Stimulated activated CD4-positive, alpha-beta T cell treated with anti-CD3 and anti-CD28 coated beads, Interleukin-4, amount 100 ng/mL, for 4 hours (primary cell): ENCODE data around the gene PLEKHJ1.
A peak's percentile ranks its signal among the peaks of the same experiment; 100 is the strongest.
"Not testable (repeated sequence)": the region's sequence is repeated elsewhere in the genome, so short reads cannot be mapped to it uniquely, and the experiment has no call there.

Source experiments
- DNase-seq, 2 experiments: peaks; one replicate each; pipeline ENCODE4 v3.0.0-alpha.2; 2020

Gene PLEKHJ1, protein sequence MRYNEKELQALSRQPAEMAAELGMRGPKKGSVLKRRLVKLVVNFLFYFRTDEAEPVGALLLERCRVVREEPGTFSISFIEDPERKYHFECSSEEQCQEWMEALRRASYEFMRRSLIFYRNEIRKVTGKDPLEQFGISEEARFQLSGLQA

DNA sequence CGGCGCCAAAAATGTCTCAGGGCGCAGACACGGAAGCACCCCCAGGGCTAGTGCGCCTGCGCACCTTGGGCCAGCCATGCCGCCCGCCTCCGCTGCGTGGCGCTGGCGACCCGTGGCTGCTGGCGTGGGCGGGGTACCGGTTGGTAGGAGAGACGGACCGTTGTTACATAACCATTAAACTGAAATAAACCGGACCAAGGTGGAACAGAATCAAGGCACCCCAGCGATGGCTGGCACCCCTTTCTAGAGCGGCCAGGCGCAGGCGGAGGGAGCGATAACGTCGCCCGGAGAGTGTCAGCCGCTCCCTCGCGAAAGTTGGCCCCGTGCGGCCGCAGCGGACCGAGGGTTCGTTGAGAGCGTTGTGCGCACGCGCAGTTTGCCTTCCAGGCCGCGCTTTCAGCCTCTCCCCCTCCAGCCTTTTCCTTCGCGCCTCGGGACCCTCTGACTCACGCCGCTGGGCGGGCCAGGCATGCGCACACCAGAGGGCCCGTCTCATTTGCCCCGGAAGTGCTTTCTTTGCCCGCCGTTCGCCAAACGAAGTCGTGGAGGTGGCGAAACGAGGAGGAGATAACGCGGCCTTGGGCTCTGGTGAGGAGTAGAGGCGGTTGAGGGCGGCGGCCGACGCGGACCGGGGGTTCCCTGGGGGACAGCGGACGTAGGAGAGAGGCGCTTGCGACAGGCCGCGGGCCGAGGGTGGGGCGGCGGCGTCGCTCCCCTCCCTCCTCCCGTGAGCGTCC is at the start of gene PLEKHJ1, which contains the start of gene SF3A2:
Gene PLEKHJ1 (minus strand): TSS at position 16 of the 737 bp plus-strand sequence. CDS start 81 bp downstream, outside the sequence.
Gene SF3A2 (plus strand): TSS at position 511 of the 737 bp plus-strand sequence. CDS start 6,595 bp downstream, outside the sequence.
- peak; percentile 97 to 98 for DNase-seq

DNA sequence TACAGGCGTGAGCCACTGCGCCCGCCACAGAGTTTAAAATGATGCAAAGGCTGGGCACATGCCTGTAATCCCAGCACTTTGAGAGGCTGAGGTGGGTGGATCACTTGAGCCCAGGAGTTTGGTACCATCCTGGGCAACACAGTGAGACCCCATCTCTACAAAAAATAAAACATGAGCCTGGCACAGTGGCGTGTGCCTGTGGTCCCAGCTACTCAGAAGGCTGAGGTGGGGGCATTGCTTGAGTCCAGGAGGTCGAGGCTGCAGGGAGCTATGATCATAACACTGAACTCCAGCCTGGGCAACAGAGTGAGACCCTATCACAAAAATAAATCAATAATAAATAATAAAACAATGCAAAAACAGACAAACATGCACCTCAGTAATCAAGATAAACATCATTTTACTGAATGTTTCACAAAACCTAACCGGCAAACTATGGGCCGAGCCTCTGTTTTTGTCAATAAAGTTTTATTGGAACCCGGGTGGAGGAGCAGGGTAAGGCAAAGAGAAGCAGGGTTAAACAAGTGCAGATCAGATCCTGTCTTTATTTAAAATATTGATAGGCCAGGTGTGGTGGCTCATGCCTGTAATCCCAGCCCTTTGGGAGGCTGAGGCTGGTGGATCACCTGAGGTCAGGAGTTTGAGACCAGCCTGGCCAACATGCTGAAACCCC is 47.8 kb upstream of the PLEKHJ1 start:
- DNase-seq, result no peak

DNA sequence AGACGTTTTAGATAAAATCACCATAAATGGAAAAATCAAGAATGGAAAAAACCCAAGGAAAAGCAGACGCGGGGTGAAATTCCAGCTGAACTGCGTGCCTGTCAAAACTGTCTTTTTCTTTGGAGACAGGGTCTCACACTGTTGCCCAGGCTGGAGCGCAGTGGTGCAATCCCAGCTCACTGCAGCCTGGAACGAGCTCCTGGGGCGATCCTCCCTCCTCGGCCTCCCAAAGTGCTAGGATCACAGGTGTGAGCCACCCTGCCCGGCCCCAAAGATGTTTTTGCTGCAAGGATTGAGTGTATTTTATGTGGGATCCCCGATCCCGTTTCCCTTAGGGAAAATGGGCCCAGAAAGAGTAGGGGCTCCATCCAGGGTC is 46.7 kb upstream of the PLEKHJ1 start:
- DNase-seq, result no peak

DNA sequence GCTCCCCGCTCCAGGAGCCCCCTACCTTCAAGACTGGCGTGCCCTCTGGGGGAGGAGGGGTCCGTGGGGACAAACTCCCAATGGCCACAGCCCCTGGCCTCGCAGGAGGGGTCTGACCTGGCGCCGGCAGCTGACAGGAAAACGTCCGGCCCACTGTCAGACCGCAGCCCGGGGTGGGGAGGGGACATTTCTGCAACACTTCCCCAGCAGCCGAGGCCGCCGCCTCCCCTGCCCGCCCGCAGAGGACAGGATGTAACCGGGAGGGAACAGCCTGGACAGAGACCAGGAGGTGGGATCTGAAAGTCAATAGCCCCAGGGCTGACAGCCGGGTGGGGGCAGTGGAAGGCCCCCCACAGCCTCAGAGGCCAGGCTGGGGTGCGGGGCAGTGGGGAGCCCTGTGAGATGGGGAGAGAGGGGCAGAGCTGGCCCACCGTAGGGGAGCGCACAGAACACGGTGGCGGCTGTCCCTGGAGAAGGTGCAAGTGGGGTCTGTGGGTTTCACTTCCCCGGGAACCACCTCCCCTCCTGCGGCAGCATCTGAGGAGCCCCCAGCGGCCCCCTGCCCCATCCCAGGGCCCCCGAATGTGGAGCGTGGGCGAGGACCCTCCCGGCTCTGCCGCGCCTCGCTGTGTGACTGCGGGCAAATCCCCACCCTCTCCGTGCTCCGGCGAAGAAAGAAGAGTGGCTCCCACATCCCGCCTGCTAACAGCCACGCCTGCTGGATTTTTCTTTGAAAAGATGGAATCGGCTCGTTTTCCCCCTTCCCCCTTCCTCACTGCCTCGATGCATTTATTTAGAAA is 46.1 kb upstream of the PLEKHJ1 start, which contains the start of gene PEAK3:
Gene PEAK3 (minus strand): TSS at position 114 of the 800 bp plus-strand sequence. CDS start 1,244 bp downstream, outside the sequence.
- peak in 1 of 2 experiments; percentile 14 for DNase-seq

DNA sequence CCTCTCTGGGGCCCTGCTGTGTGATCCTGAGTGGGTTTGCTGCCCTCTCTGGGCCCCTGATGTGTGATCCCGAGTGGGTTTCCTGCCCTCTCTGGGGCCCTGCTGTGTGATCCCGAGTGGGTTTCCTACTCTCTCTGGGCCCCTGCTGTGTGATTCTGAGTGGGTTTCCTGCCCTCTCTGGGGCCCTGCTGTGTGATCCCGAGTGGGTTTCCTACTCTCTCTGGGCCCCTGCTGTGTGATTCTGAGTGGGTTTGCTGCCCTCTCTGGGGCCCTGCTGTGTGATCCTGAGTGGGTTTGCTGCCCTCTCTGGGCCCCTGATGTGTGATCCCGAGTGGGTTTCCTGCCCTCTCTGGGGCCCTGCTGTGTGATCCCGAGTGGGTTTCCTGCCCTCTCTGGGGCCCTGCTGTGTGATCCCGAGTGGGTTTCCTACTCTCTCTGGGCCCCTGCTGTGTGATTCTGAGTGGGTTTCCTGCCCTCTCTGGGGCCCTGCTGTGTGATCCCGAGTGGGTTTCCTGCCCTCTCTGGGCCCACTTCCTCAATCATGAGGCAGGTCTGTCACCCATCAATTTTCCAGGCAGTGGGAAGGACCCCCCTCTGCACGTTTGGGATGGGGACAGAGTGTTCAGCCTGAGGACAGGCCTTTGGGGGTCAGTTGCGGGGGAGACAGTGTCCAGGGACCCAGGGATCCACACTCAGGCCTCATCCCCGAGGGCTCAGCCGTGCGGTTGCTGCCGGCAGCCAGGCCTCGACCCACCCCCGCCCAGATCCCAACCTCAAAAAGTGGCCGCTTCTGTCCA is 45.3 kb upstream of the PLEKHJ1 start:
- DNase-seq, result not testable (repeated sequence)

DNA sequence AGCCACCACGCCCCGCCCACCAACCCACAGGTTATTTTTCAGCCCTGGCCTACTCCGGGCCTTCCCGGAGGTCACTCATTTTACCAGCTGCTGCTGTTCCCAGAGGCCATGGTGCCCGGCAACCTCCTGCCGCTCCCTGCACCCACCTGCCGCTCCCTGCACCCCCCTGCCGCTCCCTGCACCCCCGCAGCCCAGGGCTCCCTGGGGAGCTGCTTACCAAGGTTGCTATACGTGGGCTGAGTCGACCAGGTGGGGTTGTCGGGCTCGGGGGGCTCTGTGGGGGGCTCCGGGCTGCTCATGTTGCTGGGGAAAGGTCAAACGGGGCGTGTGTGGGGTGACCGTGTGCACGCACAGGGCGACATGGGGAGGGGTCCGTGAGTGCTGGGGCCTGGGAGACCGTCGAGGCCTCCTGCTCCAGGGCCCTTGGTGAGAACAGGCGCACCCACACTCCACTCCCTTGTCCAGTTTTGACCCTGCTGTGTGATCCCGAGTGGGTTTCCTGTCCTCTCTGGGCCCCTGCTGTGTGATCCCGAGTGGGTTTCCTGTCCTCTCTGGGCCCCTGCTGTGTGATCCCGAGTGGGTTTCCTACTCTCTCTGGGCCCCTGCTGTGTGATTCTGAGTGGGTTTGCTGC is 44.6 kb upstream of the PLEKHJ1 start:
- no peak for DNase-seq

DNA sequence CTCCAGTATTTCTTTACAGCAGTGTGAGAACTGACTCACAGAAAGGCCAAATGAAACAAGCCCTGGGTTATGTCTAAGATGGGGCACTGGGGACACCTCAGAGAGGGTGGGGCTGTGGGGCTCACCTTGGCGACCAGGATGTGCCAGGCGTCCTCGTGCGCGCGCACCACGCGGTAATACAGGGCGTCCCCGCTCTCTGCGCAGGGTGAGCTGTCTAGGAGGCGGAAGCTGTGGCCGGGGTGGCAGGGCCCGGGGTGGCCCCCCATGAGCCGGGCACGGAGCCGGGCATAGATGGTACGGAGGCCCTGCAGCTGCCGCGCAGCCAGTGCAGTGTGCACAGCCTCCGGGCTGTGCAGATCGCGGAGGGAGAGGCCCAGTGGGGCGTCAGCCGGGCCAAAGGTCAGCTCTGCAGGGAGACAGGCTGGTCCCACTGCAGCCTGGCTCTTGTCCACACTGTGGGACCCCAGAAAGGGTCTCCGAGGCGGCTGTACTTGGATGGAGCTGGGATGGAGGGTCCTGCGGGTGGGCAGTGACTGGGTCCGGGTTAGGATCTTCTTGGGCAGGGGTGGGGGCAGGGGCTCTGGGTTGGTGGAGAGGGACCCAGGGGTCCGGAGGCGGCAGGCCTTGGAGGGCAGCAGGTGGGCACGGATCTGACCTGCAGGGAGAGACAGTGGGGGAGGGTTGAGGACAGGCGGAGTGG is 42.5 kb upstream of the PLEKHJ1 start:
- DNase-seq, result no peak

DNA sequence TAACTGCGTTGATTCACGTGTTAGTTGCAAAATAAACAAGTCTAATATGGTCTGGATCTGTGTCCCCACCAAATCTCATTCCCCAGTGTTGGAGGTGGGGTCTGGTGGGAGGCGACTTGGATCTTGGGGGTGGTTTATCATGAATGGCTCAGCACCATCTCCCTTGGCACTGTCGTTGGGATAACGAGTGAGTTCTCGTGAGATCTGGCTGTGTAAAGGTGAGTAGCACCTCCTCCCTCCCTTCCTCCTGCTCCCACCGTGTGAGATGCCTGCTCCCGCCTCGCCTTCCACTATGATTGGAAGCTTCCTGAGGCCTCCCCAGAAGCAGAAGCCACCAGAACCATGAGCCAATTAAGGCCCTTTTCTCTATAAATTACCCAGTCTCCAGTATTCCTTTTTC is 41.0 kb upstream of the PLEKHJ1 start:
- DNase-seq, result no peak

DNA sequence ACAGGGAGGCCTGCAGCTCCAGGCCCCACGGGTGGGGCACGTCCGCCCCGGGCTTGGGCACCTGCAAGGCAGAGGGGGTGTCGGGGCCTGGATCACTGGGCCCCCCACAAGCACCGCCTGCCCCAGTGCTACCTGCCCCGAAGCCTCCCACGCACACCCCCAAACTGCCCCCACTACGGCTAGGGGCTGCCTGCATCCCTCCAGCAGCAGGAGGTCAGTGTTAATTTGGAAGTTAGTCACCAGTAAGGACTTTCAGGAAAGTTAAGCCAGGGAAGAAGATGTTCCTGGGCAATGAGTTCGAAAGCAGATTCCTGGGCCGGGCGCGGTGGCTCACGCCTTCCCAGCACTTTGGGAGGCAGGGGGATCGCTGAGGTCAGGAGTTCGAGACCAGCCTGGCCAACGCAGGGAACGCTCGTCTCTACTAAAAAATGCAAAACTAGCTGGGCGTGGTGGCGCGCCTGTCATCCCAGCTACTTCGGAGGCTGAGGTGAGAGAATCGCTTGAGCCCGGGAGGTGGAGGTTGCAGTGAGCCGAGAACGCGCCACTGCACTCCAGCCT is 40.4 kb upstream of the PLEKHJ1 start:
- no peak for DNase-seq

DNA sequence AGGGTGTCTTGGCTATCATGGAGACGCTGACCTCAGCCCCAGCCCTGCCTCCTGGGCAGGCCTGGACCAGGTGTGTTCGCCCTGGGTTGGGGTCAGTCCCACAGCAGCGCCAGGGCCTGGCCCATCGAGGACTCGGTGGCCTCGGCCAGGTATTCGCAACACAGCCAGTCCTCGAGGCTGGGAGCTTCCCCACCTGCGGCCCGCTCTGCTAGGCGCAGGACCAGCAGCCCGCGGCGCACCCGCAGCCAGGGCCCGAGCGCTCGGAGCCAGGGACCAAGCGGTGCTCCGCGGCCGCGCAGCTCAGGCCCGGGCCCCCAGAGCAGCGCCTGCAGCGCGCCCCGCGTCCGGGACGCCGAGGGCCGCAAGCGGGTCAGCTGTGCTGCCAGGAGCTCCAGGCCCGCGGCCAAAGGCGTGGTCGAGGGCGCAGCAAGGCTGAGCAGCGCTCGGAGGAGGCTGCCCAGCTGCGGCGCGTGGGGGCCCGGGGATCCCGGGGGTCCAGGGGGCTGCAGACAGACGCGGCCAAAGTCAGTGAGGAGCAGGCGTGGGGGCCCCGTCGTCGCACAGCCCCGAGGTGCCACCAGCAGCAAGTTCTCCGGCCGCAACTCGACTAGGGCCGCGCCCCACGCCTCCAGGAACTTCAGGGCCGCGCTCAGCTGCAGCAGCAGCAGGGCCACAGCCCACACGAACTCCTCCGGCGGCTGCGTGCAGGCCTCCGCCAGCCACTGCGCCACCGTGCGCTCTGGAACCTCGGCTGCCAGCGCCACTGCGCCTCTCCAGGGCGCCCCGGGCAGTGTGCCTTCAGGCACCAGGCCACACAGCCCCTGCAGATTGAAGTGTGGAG is 39.7 kb upstream of the PLEKHJ1 start:
- DNase-seq, result no peak

DNA sequence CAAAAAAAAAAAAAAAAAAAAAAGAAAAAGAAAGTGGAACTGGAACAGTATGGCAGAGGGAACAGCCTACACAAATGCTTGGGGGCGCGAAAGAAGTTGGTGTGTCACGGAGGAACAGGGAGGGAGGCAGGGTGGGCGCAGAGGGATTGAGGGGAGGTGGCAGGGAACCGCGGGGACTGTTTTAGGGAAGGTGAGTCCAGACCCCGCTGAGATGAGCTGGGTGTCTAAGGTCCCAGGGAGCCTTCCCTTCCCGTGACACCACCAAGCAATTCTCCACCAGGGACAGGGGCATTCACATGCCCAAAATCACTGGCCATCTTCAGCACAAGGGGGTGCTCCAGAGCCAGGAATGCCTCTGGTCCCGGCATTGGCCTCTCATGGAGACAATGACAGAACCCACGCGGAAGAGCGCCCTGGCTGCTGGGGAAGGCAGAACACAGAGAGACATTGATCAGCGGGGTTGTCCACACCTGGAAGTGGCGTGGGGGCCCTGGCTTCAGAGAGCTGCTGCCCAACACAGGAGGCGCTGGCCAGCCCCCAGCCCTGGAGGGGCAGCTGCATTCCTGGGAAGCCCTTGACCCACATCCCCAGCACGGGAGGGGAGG is 38.9 kb upstream of the PLEKHJ1 start:
- peak in 1 of 2 experiments; percentile 38 for DNase-seq

DNA sequence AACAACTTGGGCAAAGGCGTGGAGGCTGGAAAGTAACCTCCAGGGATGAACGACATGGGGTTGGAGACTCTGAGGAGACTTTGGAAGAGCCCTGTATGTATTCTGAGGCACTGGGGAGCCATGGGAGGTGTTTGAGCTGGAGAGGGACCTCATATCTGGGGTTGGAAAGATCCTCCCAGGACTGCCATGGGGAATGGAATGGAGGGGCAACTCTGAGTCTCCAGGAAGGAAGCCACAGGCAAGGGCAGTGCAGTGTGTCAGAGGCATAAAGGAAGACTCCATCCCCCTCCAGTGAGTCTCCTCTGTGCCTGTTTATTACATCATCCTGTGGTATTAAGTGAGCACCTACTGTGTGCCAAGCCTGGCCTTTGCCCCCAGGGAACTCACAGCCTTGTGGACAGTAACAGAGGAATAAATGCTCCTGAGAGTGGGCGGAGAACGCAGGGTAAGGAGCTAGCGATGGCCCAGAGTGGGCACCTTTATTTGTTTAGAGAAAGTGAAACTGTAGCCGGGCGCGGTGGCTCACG is 38.1 kb upstream of the PLEKHJ1 start:
- no peak for DNase-seq

DNA sequence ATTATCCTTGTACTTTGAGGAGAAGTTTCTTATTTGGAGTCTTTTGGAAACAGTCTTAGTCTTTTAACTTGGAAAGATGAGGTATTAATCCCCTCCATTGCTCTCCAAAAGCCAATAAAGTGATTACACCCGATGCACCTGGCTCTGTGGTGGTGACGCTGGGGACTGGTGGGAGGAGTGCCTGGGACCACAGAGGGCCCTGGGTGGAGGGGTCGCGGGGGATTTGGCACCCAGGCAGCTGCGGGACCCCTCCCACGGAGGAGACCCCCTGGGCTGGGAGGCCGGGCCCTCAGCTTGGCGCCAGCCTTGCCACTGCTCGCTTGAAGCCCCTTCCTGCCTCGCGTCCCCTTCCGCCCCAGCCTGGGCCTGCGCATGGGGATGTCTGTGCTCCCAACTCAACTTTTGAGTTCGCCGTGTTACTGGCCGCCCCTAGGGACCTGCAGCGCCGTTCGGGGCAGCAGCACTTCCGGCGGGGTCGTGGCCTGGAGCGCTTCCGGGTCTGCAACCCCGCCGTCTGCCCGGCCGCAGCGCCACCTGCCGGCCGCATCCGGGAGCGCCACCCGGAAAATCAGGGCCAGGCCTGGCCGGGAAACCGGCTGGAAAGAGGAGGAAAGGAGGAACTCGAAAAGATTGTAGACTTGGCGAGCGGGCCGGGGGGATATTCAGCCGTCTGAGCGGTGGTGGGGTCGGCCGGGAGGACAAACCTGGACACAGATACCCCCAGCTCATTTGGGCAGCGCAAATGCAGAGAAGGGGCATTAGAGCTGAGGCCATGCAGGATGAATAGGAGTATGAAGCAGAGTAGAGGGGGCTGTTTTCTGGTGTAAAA is 37.4 kb upstream of the PLEKHJ1 start:
- peak; percentile 48 to 69 for DNase-seq

DNA sequence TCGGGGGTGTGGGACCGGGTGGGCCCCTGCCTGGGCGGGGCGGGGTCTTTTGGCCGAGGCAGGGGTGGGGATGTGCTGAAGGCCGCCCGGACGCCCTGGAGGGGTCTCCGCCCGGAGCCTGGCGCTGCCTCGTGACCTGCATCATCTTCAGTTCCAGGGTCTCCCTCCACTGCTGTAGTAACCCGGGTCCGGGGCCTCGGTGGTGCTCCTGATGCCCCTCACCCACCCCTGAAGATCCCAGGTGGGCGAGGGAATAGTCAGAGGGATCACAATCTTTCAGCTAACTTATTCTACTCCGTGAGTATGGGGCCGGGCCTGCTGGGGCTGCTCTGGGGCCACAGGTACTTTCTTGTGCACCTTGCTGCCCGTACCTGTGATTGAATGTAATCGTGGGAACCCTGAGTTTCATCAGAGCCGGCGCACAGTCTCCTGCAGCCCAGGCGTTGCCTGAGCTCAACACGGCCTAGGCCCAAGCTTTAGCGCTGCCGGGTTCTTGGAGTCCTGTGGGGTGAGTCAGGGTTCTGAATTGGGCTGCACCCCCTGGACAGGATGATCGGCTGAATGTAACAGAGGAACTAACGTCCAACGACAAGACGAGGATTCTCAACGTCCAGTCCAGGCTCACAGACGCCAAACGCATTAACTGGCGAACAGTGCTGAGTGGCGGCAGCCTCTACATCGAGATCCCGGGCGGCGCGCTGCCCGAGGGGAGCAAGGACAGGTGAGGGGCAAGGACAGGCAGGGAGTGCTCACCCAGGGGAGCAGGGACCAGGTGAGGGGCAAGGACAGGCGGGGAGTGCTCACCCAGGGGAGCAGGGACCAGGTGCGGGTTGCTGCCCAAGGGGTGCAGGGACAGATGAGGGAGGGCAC is 35.3 kb upstream of the PLEKHJ1 start:
- no peak for DNase-seq

DNA sequence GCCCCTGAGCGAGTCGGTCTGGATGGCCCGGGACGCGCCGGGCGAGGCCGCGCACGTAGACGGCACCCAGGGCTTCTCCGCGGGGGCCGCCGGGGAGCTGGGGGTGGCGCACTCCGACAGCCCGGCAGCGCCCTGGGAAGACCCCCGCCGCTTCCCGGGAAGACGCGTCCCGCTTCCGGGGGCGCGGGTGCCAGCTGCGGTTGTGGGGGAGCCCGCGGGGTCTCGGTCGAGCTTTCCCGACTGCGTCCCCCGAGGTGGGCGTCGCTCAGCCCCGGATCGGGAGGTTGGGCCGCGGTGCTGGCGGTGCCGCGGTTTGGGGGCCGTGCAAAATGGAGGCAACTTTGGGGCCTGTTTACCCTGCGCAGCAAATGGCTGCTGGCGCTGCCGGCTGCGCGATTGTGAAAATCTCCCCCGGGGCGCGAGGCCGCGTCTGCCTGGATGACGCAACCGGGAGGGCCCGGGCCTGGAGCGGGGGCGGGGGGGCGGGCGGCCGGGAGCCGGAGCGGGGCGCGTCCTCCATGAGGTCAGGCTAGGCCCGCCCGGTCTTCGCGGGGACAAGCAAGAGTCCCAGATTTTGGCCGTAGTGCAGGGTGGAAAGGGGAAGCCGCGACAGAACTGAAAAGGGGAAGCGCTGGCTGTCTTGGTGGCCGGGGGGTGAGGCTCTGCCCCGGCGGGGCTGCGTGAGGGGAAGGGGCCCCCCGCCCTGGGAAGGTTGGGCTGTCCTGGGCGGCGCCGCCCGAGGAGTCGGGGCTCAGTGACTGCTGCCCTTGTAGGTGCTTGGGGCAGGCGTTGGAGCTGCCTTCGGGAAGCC is 34.5 kb upstream of the PLEKHJ1 start:
- DNase-seq, result peak; percentile 74 to 75

DNA sequence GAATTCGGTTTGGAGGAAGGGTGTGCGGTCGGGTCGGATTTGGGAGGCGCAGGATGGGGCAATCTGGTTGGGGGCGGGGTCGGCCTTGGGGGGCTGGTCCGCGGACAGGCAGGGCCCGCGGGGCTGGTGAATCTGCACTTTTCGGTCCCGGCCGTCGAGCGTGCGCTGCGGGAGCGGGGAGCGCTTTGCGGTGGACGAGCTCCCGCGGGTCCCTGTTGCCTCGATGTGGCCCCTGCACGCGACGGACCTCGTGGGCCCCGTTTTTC is 34.0 kb upstream of the PLEKHJ1 start:
- peak; percentile 18 to 49 for DNase-seq
